Measurements from ENCODE around the gene SPPL2B.

DNA sequence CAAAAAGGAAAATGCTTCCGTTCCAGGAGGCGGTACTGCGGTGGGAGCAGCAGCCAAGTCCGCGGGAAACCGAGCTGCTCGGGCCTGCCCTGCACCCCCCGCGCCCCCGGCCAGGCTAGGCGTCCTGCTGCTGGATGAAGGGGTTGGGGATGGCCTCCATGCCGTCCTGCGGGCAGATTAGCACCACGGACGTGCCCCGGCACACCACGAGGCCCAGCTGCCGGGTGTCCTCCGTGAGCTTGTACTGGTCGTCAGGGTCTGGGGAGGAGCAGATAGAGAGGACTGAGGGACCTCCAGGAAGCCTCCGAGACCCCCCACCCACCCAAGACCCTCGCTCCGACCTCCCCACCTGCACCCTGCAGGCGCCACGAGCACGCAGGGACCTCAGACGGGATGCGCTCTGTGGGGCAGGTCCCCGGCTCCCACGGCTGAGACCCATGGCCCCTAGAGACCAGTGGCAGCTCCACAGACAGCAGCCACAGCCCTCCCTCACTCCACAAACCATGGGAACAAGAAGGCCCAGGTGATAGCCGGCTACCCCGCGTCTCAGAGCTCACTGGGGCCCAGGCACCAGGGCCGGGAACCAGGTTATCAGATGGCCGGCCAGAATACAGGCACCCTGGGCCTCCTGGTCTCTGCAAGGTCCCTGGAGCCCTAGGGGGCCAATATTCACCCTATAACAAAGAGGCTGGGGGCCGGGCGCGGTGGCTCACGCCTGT is 6.8 kb upstream of the SPPL2B start:
- TF ChIP-seq, protein P1, sequence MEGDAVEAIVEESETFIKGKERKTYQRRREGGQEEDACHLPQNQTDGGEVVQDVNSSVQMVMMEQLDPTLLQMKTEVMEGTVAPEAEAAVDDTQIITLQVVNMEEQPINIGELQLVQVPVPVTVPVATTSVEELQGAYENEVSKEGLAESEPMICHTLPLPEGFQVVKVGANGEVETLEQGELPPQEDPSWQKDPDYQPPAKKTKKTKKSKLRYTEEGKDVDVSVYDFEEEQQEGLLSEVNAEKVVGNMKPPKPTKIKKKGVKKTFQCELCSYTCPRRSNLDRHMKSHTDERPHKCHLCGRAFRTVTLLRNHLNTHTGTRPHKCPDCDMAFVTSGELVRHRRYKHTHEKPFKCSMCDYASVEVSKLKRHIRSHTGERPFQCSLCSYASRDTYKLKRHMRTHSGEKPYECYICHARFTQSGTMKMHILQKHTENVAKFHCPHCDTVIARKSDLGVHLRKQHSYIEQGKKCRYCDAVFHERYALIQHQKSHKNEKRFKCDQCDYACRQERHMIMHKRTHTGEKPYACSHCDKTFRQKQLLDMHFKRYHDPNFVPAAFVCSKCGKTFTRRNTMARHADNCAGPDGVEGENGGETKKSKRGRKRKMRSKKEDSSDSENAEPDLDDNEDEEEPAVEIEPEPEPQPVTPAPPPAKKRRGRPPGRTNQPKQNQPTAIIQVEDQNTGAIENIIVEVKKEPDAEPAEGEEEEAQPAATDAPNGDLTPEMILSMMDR (conservative IDR thresholded peaks at IDR 0.05; ENCODE audit: low read depth in 2 of 2) = no peak
- TF ChIP-seq JUNB (IDR thresholded peaks at IDR 0.05; ENCODE audit: unreplicated experiment) = no peak
- no peak for TF ChIP-seq EZH2 (IDR thresholded peaks at IDR 0.05; ENCODE audit: low read depth, unreplicated experiment)
- TF ChIP-seq, protein P2, sequence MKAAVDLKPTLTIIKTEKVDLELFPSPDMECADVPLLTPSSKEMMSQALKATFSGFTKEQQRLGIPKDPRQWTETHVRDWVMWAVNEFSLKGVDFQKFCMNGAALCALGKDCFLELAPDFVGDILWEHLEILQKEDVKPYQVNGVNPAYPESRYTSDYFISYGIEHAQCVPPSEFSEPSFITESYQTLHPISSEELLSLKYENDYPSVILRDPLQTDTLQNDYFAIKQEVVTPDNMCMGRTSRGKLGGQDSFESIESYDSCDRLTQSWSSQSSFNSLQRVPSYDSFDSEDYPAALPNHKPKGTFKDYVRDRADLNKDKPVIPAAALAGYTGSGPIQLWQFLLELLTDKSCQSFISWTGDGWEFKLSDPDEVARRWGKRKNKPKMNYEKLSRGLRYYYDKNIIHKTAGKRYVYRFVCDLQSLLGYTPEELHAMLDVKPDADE (IDR thresholded peaks at IDR 0.05) = no peak
- TF ChIP-seq POLR2AphosphoS5 (IDR thresholded peaks at IDR 0.05; ENCODE audit: low read depth) = no peak
- TF ChIP-seq, protein P3, sequence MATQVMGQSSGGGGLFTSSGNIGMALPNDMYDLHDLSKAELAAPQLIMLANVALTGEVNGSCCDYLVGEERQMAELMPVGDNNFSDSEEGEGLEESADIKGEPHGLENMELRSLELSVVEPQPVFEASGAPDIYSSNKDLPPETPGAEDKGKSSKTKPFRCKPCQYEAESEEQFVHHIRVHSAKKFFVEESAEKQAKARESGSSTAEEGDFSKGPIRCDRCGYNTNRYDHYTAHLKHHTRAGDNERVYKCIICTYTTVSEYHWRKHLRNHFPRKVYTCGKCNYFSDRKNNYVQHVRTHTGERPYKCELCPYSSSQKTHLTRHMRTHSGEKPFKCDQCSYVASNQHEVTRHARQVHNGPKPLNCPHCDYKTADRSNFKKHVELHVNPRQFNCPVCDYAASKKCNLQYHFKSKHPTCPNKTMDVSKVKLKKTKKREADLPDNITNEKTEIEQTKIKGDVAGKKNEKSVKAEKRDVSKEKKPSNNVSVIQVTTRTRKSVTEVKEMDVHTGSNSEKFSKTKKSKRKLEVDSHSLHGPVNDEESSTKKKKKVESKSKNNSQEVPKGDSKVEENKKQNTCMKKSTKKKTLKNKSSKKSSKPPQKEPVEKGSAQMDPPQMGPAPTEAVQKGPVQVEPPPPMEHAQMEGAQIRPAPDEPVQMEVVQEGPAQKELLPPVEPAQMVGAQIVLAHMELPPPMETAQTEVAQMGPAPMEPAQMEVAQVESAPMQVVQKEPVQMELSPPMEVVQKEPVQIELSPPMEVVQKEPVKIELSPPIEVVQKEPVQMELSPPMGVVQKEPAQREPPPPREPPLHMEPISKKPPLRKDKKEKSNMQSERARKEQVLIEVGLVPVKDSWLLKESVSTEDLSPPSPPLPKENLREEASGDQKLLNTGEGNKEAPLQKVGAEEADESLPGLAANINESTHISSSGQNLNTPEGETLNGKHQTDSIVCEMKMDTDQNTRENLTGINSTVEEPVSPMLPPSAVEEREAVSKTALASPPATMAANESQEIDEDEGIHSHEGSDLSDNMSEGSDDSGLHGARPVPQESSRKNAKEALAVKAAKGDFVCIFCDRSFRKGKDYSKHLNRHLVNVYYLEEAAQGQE (IDR thresholded peaks at IDR 0.05; ENCODE audit: unreplicated experiment) = no peak
- TF ChIP-seq CREB1 (CRISPR knock-in tag; IDR thresholded peaks at IDR 0.05; ENCODE audit: low read depth) = no peak
- TF ChIP-seq STAT1 (IDR thresholded peaks at IDR 0.05; ENCODE audit: unreplicated experiment) = no peak
- no peak for TF ChIP-seq EZH2phosphoT487 (IDR thresholded peaks at IDR 0.05; ENCODE audit: unreplicated experiment)
- TF ChIP-seq, protein P4, sequence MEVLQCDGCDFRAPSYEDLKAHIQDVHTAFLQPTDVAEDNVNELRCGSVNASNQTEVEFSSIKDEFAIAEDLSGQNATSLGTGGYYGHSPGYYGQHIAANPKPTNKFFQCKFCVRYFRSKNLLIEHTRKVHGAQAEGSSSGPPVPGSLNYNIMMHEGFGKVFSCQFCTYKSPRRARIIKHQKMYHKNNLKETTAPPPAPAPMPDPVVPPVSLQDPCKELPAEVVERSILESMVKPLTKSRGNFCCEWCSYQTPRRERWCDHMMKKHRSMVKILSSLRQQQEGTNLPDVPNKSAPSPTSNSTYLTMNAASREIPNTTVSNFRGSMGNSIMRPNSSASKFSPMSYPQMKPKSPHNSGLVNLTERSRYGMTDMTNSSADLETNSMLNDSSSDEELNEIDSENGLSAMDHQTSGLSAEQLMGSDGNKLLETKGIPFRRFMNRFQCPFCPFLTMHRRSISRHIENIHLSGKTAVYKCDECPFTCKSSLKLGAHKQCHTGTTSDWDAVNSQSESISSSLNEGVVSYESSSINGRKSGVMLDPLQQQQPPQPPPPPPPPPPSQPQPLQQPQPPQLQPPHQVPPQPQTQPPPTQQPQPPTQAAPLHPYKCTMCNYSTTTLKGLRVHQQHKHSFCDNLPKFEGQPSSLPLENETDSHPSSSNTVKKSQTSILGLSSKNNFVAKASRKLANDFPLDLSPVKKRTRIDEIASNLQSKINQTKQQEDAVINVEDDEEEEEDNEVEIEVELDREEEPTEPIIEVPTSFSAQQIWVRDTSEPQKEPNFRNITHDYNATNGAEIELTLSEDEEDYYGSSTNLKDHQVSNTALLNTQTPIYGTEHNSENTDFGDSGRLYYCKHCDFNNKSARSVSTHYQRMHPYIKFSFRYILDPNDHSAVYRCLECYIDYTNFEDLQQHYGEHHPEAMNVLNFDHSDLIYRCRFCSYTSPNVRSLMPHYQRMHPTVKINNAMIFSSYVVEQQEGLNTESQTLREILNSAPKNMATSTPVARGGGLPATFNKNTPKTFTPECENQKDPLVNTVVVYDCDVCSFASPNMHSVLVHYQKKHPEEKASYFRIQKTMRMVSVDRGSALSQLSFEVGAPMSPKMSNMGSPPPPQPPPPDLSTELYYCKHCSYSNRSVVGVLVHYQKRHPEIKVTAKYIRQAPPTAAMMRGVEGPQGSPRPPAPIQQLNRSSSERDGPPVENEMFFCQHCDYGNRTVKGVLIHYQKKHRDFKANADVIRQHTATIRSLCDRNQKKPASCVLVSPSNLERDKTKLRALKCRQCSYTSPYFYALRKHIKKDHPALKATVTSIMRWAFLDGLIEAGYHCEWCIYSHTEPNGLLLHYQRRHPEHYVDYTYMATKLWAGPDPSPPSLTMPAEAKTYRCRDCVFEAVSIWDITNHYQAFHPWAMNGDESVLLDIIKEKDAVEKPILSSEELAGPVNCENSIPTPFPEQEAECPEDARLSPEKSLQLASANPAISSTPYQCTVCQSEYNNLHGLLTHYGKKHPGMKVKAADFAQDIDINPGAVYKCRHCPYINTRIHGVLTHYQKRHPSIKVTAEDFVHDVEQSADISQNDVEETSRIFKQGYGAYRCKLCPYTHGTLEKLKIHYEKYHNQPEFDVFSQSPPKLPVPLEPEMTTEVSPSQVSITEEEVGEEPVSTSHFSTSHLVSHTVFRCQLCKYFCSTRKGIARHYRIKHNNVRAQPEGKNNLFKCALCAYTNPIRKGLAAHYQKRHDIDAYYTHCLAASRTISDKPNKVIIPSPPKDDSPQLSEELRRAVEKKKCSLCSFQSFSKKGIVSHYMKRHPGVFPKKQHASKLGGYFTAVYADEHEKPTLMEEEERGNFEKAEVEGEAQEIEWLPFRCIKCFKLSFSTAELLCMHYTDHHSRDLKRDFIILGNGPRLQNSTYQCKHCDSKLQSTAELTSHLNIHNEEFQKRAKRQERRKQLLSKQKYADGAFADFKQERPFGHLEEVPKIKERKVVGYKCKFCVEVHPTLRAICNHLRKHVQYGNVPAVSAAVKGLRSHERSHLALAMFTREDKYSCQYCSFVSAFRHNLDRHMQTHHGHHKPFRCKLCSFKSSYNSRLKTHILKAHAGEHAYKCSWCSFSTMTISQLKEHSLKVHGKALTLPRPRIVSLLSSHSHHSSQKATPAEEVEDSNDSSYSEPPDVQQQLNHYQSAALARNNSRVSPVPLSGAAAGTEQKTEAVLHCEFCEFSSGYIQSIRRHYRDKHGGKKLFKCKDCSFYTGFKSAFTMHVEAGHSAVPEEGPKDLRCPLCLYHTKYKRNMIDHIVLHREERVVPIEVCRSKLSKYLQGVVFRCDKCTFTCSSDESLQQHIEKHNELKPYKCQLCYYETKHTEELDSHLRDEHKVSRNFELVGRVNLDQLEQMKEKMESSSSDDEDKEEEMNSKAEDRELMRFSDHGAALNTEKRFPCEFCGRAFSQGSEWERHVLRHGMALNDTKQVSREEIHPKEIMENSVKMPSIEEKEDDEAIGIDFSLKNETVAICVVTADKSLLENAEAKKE (CRISPR knock-in tag; IDR thresholded peaks at IDR 0.05) = no peak
- no peak for TF ChIP-seq ZNF114 (CRISPR knock-in tag; IDR thresholded peaks at IDR 0.05)
- TF ChIP-seq NANOG (IDR thresholded peaks at IDR 0.05; ENCODE audit: borderline replicate concordance) = no peak
